ENCODE results near the gene HOXA6. TPM values are rescaled to one million over a fixed set of nuclear protein-coding genes. Genes with fewer than 3 reads are reported as not detected.

The HOXA6 gene
- total RNA-seq, 1 donor from 2014 or later: not detected

- H3K27ac ChIP-seq: no peak overlapping the region
- H3K9me3 ChIP-seq (ENCODE audit: low read depth): no peaks in the 10 kb centered on the region
- Mint-ChIP-seq H3K4me1 (peaks cover 2% of the 10 kb centered on the region), H3K4me3 (peak overlapping the region; percentile 72), H3K36me3 (no peaks in the 10 kb centered on the region), H3K27ac (no peak overlapping the region), H3K27me3 (ENCODE audit: insufficient read depth, low read depth) (peaks cover 80% of the 10 kb centered on the region), H3K9me3 (peaks cover 9% of the 10 kb centered on the region)
- no peak overlapping the region for H3K9ac ChIP-seq
- H3K27me3 ChIP-seq: peaks cover 100% of the 10 kb centered on the region
- no peaks in the 10 kb centered on the region for H3K4me1 ChIP-seq
- peak; percentile 50 for DNase-seq (ENCODE audit: low spot score)
- peak; percentile 9 for TF ChIP-seq EZH2 (IDR thresholded peaks at IDR 0.05)
- no peak for TF ChIP-seq CTCF (IDR thresholded peaks at IDR 0.05)
- TF ChIP-seq EZH2phosphoT487 (IDR thresholded peaks at IDR 0.05): peak; percentile 50
- H3K4me2 ChIP-seq: no peak overlapping the region
- H3K4me3 ChIP-seq: no peak overlapping the region
- H3K36me3 ChIP-seq: no peaks in the 10 kb centered on the region
- H3F3A ChIP-seq (ENCODE audit: low read depth): no peaks in the 10 kb centered on the region
- H2AFZ ChIP-seq (replicated peaks): no peak overlapping the region
- peaks cover 98% of the 10 kb centered on the region for H4K20me1 ChIP-seq (ENCODE audit: low read depth)
- no peaks in the 10 kb centered on the region for H3K79me2 ChIP-seq (ENCODE audit: low read depth)
Measured at GRCh38 chr7:27171637-27172314, 24.2 kb upstream of the HOXA6 start.

- peak; percentile 44 for TF ChIP-seq EZH2phosphoT487 (IDR thresholded peaks at IDR 0.05)
- TF ChIP-seq CTCF (IDR thresholded peaks at IDR 0.05): no peak
- TF ChIP-seq EZH2 (IDR thresholded peaks at IDR 0.05): peak; percentile 42
- Histone ChIP-seq H3K79me2 (ENCODE audit: low read depth) (no peaks in the 10 kb centered on the region), H3K9ac (no peak overlapping the region), H3F3A (ENCODE audit: low read depth) (no peaks in the 10 kb centered on the region), H2AFZ (replicated peaks) (no peak overlapping the region), H3K27me3 (peaks cover 100% of the 10 kb centered on the region), H3K36me3 (no peaks in the 10 kb centered on the region), H4K20me1 (ENCODE audit: low read depth) (peaks cover 98% of the 10 kb centered on the region), H3K4me2 (no peak overlapping the region), H3K27ac (no peak overlapping the region), H3K9me3 (ENCODE audit: low read depth) (no peaks in the 10 kb centered on the region), H3K4me3 (no peak overlapping the region), H3K4me1 (no peaks in the 10 kb centered on the region)
- H3K36me3 Mint-ChIP-seq: no peaks in the 10 kb centered on the region
- peak; percentile 44 for DNase-seq (ENCODE audit: low spot score)
- peaks cover 80% of the 10 kb centered on the region for H3K27me3 Mint-ChIP-seq (ENCODE audit: insufficient read depth, low read depth)
- no peak overlapping the region for H3K27ac Mint-ChIP-seq
- H3K4me1 Mint-ChIP-seq: peaks cover 2% of the 10 kb centered on the region
- peak overlapping the region; percentile 9 for H3K4me3 Mint-ChIP-seq
- H3K9me3 Mint-ChIP-seq: peaks cover 9% of the 10 kb centered on the region
Measured at GRCh38 chr7:27171325-27171636, 23.7 kb upstream of the HOXA6 start.

GRCh38 chr7:27170426-27171324 is 23.1 kb upstream of the HOXA6 start:
- no peak for TF ChIP-seq EZH2 (IDR thresholded peaks at IDR 0.05)
- no peak for TF ChIP-seq CTCF (IDR thresholded peaks at IDR 0.05)
- TF ChIP-seq EZH2phosphoT487 (IDR thresholded peaks at IDR 0.05): no peak
- Histone ChIP-seq H3K79me2 (ENCODE audit: low read depth) (no peaks in the 10 kb centered on the region), H2AFZ (replicated peaks) (no peak overlapping the region), H3K27ac (no peak overlapping the region), H3K4me3 (no peak overlapping the region), H3K4me1 (no peaks in the 10 kb centered on the region), H3K4me2 (no peak overlapping the region), H3K36me3 (no peaks in the 10 kb centered on the region), H4K20me1 (ENCODE audit: low read depth) (peaks cover 98% of the 10 kb centered on the region), H3K9me3 (ENCODE audit: low read depth) (no peaks in the 10 kb centered on the region), H3K9ac (no peak overlapping the region), H3K27me3 (peaks cover 100% of the 10 kb centered on the region), H3F3A (ENCODE audit: low read depth) (no peaks in the 10 kb centered on the region)
- no peak overlapping the region for H3K27ac Mint-ChIP-seq
- peaks cover 2% of the 10 kb centered on the region for H3K4me1 Mint-ChIP-seq
- peaks cover 78% of the 10 kb centered on the region for H3K27me3 Mint-ChIP-seq (ENCODE audit: insufficient read depth, low read depth)
- DNase-seq (ENCODE audit: low spot score): no peak
- no peak overlapping the region for H3K4me3 Mint-ChIP-seq
- H3K9me3 Mint-ChIP-seq: peaks cover 9% of the 10 kb centered on the region
- no peaks in the 10 kb centered on the region for H3K36me3 Mint-ChIP-seq

Measured in neural progenitor cell (in vitro differentiated cells).